ENCODE measurements around the gene GALNTL6. TPM values are rescaled to one million over a fixed set of nuclear protein-coding genes. Genes with fewer than 3 reads are reported as not detected.

Gene GALNTL6
- total RNA-seq, 2 experiments from 2014 or later: not detected

- ChIA-PET POLR2A (no interaction called here), CTCF (no interaction called here)
- H3K4me1 Mint-ChIP-seq (ENCODE audit: low read depth): no peaks in the 10 kb centered on the region
- H3K9me3 Mint-ChIP-seq (ENCODE audit: insufficient read depth): no peaks in the 10 kb centered on the region
- no peak overlapping the region for H3K4me3 Mint-ChIP-seq
- no peaks in the 10 kb centered on the region for H3K36me3 Mint-ChIP-seq (ENCODE audit: low read depth)
- no peak for ATAC-seq
- DNase-seq: no peak
- H3K27me3 Mint-ChIP-seq (ENCODE audit: low read depth): no peaks in the 10 kb centered on the region
- H3K27ac Mint-ChIP-seq: no peak overlapping the region
Observed at GRCh38 chr4:172035562-172035961, 222.4 kb downstream of the GALNTL6 start.

- DNase-seq (no peak), ATAC-seq (no peak)
- POLR2A ChIA-PET: no interaction called here
- Mint-ChIP-seq H3K4me1 (ENCODE audit: low read depth) (no peaks in the 10 kb centered on the region), H3K27ac (no peak overlapping the region), H3K9me3 (ENCODE audit: insufficient read depth) (peaks cover 5% of the 10 kb centered on the region), H3K4me3 (no peak overlapping the region), H3K27me3 (ENCODE audit: low read depth) (no peaks in the 10 kb centered on the region), H3K36me3 (ENCODE audit: low read depth) (no peaks in the 10 kb centered on the region)
- CTCF ChIA-PET: no interaction called here
Observed at GRCh38 chr4:172040766-172041165, 227.6 kb downstream of the GALNTL6 start.

GRCh38 chr4:172042714-172043114 is 229.5 kb downstream of the GALNTL6 start:
- DNase-seq: no peak
- H3K36me3 Mint-ChIP-seq (ENCODE audit: low read depth): no peaks in the 10 kb centered on the region
- peaks cover 5% of the 10 kb centered on the region for H3K9me3 Mint-ChIP-seq (ENCODE audit: insufficient read depth)
- ATAC-seq: no peak
- no peak overlapping the region for H3K27ac Mint-ChIP-seq
- H3K4me3 Mint-ChIP-seq: no peak overlapping the region
- CTCF ChIA-PET: no interaction called here
- POLR2A ChIA-PET: no interaction called here
- no peaks in the 10 kb centered on the region for H3K4me1 Mint-ChIP-seq (ENCODE audit: low read depth)
- H3K27me3 Mint-ChIP-seq (ENCODE audit: low read depth): no peaks in the 10 kb centered on the region

- ChIA-PET POLR2A (no interaction called here), CTCF (no interaction called here)
- no peaks in the 10 kb centered on the region for H3K27me3 Mint-ChIP-seq (ENCODE audit: low read depth)
- no peaks in the 10 kb centered on the region for H3K4me1 Mint-ChIP-seq (ENCODE audit: low read depth)
- H3K4me3 Mint-ChIP-seq: no peak overlapping the region
- H3K27ac Mint-ChIP-seq: no peak overlapping the region
- no peaks in the 10 kb centered on the region for H3K36me3 Mint-ChIP-seq (ENCODE audit: low read depth)
- DNase-seq: no peak
- H3K9me3 Mint-ChIP-seq (ENCODE audit: insufficient read depth): peaks cover 5% of the 10 kb centered on the region
- no peak for ATAC-seq
Observed at GRCh38 chr4:172045981-172046380, 232.8 kb downstream of the GALNTL6 start.

GRCh38 chr4:172048666-172049065 is 235.5 kb downstream of the GALNTL6 start:
- no peaks in the 10 kb centered on the region for H3K4me1 Mint-ChIP-seq (ENCODE audit: low read depth)
- peaks cover 5% of the 10 kb centered on the region for H3K9me3 Mint-ChIP-seq (ENCODE audit: insufficient read depth)
- ATAC-seq (no peak), DNase-seq (no peak)
- H3K4me3 Mint-ChIP-seq: no peak overlapping the region
- H3K27me3 Mint-ChIP-seq (ENCODE audit: low read depth): no peaks in the 10 kb centered on the region
- H3K27ac Mint-ChIP-seq: no peak overlapping the region
- CTCF ChIA-PET: no interaction called here
- no peaks in the 10 kb centered on the region for H3K36me3 Mint-ChIP-seq (ENCODE audit: low read depth)
- POLR2A ChIA-PET: no interaction called here

- no peaks in the 10 kb centered on the region for H3K27me3 Mint-ChIP-seq (ENCODE audit: low read depth)
- H3K4me1 Mint-ChIP-seq (ENCODE audit: low read depth): no peaks in the 10 kb centered on the region
- no peaks in the 10 kb centered on the region for H3K36me3 Mint-ChIP-seq (ENCODE audit: low read depth)
- ATAC-seq (no peak), DNase-seq (no peak)
- ChIA-PET POLR2A (no interaction called here), CTCF (no interaction called here)
- H3K9me3 Mint-ChIP-seq (ENCODE audit: insufficient read depth): no peaks in the 10 kb centered on the region
- no peak overlapping the region for H3K4me3 Mint-ChIP-seq
- H3K27ac Mint-ChIP-seq: no peak overlapping the region
Observed at GRCh38 chr4:172050911-172051310, 237.7 kb downstream of the GALNTL6 start.

- H3K27me3 Mint-ChIP-seq (ENCODE audit: low read depth): no peaks in the 10 kb centered on the region
- ATAC-seq (no peak), DNase-seq (no peak)
- H3K4me1 Mint-ChIP-seq (ENCODE audit: low read depth): no peaks in the 10 kb centered on the region
- H3K27ac Mint-ChIP-seq: no peak overlapping the region
- ChIA-PET POLR2A (no interaction called here), CTCF (no interaction called here)
- H3K9me3 Mint-ChIP-seq (ENCODE audit: insufficient read depth): no peaks in the 10 kb centered on the region
- no peaks in the 10 kb centered on the region for H3K36me3 Mint-ChIP-seq (ENCODE audit: low read depth)
- no peak overlapping the region for H3K4me3 Mint-ChIP-seq
Observed at GRCh38 chr4:172055046-172055445, 241.8 kb downstream of the GALNTL6 start.

- no peaks in the 10 kb centered on the region for H3K27me3 Mint-ChIP-seq (ENCODE audit: low read depth)
- ATAC-seq (no peak), DNase-seq (no peak)
- ChIA-PET POLR2A (no interaction called here), CTCF (no interaction called here)
- H3K36me3 Mint-ChIP-seq (ENCODE audit: low read depth): no peaks in the 10 kb centered on the region
- H3K4me1 Mint-ChIP-seq (ENCODE audit: low read depth): no peaks in the 10 kb centered on the region
- H3K4me3 Mint-ChIP-seq: no peak overlapping the region
- H3K9me3 Mint-ChIP-seq (ENCODE audit: insufficient read depth): no peaks in the 10 kb centered on the region
- no peak overlapping the region for H3K27ac Mint-ChIP-seq
Observed at GRCh38 chr4:172055498-172055897, 242.3 kb downstream of the GALNTL6 start.

GRCh38 chr4:172061204-172061603 is 248.0 kb downstream of the GALNTL6 start:
- POLR2A ChIA-PET: no interaction called here
- no peak overlapping the region for H3K4me3 Mint-ChIP-seq

GRCh38 chr4:172068506-172068905 is 255.3 kb downstream of the GALNTL6 start:
- H3K36me3 Mint-ChIP-seq (ENCODE audit: low read depth): no peaks in the 10 kb centered on the region
- H3K4me1 Mint-ChIP-seq (ENCODE audit: low read depth): no peaks in the 10 kb centered on the region
- H3K4me3 Mint-ChIP-seq: no peak overlapping the region
- DNase-seq: no peak
- H3K9me3 Mint-ChIP-seq (ENCODE audit: insufficient read depth): no peaks in the 10 kb centered on the region
- no peak overlapping the region for H3K27ac Mint-ChIP-seq
- ChIA-PET CTCF (no interaction called here), POLR2A (no interaction called here)
- no peaks in the 10 kb centered on the region for H3K27me3 Mint-ChIP-seq (ENCODE audit: low read depth)
- ATAC-seq: no peak

More at GRCh38 chr4:172061204-172061603, 248.0 kb downstream of the GALNTL6 start:
- no peak for DNase-seq
- CTCF ChIA-PET: no interaction called here
- Mint-ChIP-seq H3K4me1 (ENCODE audit: low read depth) (no peaks in the 10 kb centered on the region), H3K27me3 (ENCODE audit: low read depth) (no peaks in the 10 kb centered on the region), H3K36me3 (ENCODE audit: low read depth) (no peaks in the 10 kb centered on the region), H3K27ac (no peak overlapping the region), H3K9me3 (ENCODE audit: insufficient read depth) (no peaks in the 10 kb centered on the region)
- no peak for ATAC-seq

GRCh38 chr4:172073590-172073989 is 260.4 kb downstream of the GALNTL6 start:
- Mint-ChIP-seq H3K4me3 (no peak overlapping the region), H3K36me3 (ENCODE audit: low read depth) (no peaks in the 10 kb centered on the region), H3K4me1 (ENCODE audit: low read depth) (no peaks in the 10 kb centered on the region), H3K27ac (no peak overlapping the region), H3K27me3 (ENCODE audit: low read depth) (no peaks in the 10 kb centered on the region), H3K9me3 (ENCODE audit: insufficient read depth) (no peaks in the 10 kb centered on the region)
- CTCF ChIA-PET: no interaction called here
- no peak for DNase-seq
- POLR2A ChIA-PET: no interaction called here
- no peak for ATAC-seq

- DNase-seq: no peak
- Mint-ChIP-seq H3K4me1 (ENCODE audit: low read depth) (no peaks in the 10 kb centered on the region), H3K36me3 (ENCODE audit: low read depth) (no peaks in the 10 kb centered on the region), H3K9me3 (ENCODE audit: insufficient read depth) (no peaks in the 10 kb centered on the region), H3K4me3 (no peak overlapping the region), H3K27me3 (ENCODE audit: low read depth) (no peaks in the 10 kb centered on the region), H3K27ac (no peak overlapping the region)
- CTCF ChIA-PET: interaction anchor here (0.6 kb wide), 1 partner anchor 17 kb away, joined by 3 read pairs; no protein-coding TSS in a partner anchor
- ATAC-seq: no peak
- POLR2A ChIA-PET: no interaction called here
Observed at GRCh38 chr4:172083272-172083671, 270.1 kb downstream of the GALNTL6 start.

GRCh38 chr4:172088556-172088955 is 275.4 kb downstream of the GALNTL6 start:
- ChIA-PET POLR2A (no interaction called here), CTCF (no interaction called here)
- H3K4me3 Mint-ChIP-seq: no peak overlapping the region
- H3K36me3 Mint-ChIP-seq (ENCODE audit: low read depth): no peaks in the 10 kb centered on the region
- no peaks in the 10 kb centered on the region for H3K4me1 Mint-ChIP-seq (ENCODE audit: low read depth)
- no peak for ATAC-seq
- no peaks in the 10 kb centered on the region for H3K9me3 Mint-ChIP-seq (ENCODE audit: insufficient read depth)
- H3K27ac Mint-ChIP-seq: no peak overlapping the region
- no peaks in the 10 kb centered on the region for H3K27me3 Mint-ChIP-seq (ENCODE audit: low read depth)
- no peak for DNase-seq

Data from activated CD8-positive, alpha-beta T cell treated with anti-CD3 and anti-CD28 coated beads, Interleukin-2, amount 10 ng/mL, durations not matched to agents 7 days and 5 days (primary cell).